HL-60 (cell line): ENCODE data around the gene RAPGEF4.

ENCODE experiments used
- DNase-seq, 2 experiments: peaks; one replicate each; pipeline ENCODE4 v3.0.0-alpha.2; 2010 to 2020; ENCODE audit warnings: low read depth in 1 of 2, low spot score in 1 of 2
- H3K27ac ChIP-seq: fragments of 250-450 bp; sonication (Bioruptor Pico); replicated peaks from 2 replicates; pipeline ENCODE4 v1.5.1; 2020; ENCODE audit warnings: mild to moderate bottlenecking, moderate library complexity
- H3K27me3 ChIP-seq: fragments of 250-450 bp; sonication (Bioruptor Pico); 2 replicates; pipeline ENCODE4 v1.5.1; 2021; ENCODE audit warnings: mild to moderate bottlenecking, moderate library complexity; ENCODE audit not compliant: insufficient read depth, poor library complexity, severe bottlenecking
- H3K4me3 ChIP-seq: replicated peaks from 2 replicates; pipeline ENCODE4 v1.5.1; 2011; ENCODE audit warnings: mild to moderate bottlenecking, control low read depth, low read length; ENCODE audit not compliant: insufficient read depth
- CTCF ChIP-seq: IDR thresholded peaks from one replicate; pipeline ENCODE4 v1.5.1; 2011; ENCODE audit warnings: low read length, control low read depth, inconsistent platforms; ENCODE audit not compliant: insufficient read depth
- GABPA ChIP-seq: IDR thresholded peaks from 2 replicates; pipeline ENCODE4 v1.6.1; 2012; ENCODE audit warnings: low read depth
- POLR2AphosphoS5 ChIP-seq: IDR thresholded peaks from 2 replicates; pipeline ENCODE4 v1.6.1; 2012; ENCODE audit warnings: low read depth
- REST ChIP-seq: IDR thresholded peaks from 2 replicates; pipeline ENCODE4 v1.6.1; 2012; ENCODE audit warnings: low read depth; ENCODE audit not compliant: insufficient replicate concordance
- SPI1 ChIP-seq: IDR thresholded peaks from 2 replicates; pipeline ENCODE4 v1.6.1; 2012; ENCODE audit warnings: low read depth, mild to moderate bottlenecking, borderline replicate concordance

The RAPGEF4 gene

GRCh38 chr2:173016451-173016850 is 280.8 kb downstream of the RAPGEF4 start:
- TF ChIP-seq SPI1 (no peak), GABPA (no peak), POLR2AphosphoS5 (no peak), CTCF (no peak), REST (no peak)
- Histone ChIP-seq H3K27ac (no peak overlapping the region), H3K4me3 (no peak overlapping the region), H3K27me3 (no peaks in the 10 kb centered on the region)
- DNase-seq = no peak

GRCh38 chr2:173017646-173018420 is 282.2 kb downstream of the RAPGEF4 start:
- H3K27me3 ChIP-seq = no peaks in the 10 kb centered on the region
- H3K27ac ChIP-seq = no peak overlapping the region
- TF ChIP-seq CTCF (no peak), REST (no peak)
- no peak overlapping the region for H3K4me3 ChIP-seq
- DNase-seq = no peak

GRCh38 chr2:173019755-173020154 is 284.1 kb downstream of the RAPGEF4 start:
- Histone ChIP-seq H3K27ac (no peak overlapping the region), H3K4me3 (no peak overlapping the region), H3K27me3 (no peaks in the 10 kb centered on the region)
- TF ChIP-seq REST (no peak), GABPA (no peak), SPI1 (no peak), POLR2AphosphoS5 (no peak), CTCF (no peak)
- no peak for DNase-seq
